GF-D8 (cell line): ENCODE data around the gene BAIAP2L1.

Experiments
- DNase-seq: peaks from one replicate; lab custom pipeline; 2025; lab: John Stamatoyannopoulos, UW

BAIAP2L1 gene

DNA sequence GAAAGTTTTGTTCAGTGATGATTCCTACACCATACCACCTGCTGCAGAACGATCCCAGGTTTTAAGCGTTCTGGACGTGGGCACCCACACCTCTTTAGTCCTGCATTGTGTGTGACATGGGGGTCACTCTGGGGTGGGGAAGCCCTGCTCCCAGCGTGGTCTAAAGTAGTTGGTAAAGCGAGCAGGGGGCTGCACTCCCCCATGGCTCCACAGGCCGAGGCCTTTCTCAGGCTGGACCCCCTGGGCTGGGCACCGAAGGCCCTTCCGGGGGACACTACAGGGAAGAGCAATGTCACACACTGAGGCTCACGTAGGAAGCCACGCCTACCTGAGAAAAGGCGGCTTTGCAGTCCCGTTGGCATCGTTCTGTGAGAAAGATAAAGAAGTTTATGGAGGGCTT lies 107.1 kb downstream of the BAIAP2L1 start:
- no peak for DNase-seq

DNA sequence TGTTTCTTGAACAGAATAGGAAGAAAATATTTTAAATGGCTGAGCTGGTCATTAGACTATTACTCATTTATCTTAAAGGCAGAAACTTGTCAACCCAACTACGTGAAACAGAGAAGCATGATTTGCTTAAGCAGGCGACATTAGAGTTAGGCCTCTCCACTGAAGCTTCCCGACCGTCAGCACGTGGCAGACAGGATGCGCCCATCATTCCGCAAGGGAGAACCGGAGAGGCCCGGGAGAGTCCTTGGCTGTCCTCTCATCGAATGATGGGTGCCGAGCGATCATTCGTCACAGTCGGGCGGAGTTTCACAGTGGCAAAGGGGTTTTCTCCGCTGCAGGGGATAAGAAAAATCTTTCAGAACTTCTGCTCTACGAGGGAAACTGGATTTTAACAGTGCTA lies 107.6 kb downstream of the BAIAP2L1 start:
- DNase-seq = no peak

DNA sequence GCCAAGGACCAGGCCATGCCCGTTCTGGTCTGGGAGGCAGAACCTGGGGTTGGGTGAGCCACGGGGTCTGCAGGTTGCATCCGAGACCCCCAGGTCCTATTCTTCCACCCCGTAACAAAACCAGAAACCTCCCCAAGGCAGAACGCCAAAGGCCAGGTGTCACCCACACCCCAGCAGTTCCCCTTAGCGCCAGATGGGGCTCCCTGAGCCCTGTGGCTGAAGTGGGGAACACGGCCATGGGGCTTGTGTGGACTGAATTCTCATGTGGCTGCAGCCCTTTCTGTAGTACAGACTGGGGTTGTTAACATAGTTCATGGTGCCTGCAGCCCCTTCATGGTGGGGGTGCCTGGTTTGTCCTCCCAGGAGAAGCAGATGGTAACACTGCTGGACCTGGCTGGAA lies 109.2 kb downstream of the BAIAP2L1 start:
- DNase-seq = no peak

DNA sequence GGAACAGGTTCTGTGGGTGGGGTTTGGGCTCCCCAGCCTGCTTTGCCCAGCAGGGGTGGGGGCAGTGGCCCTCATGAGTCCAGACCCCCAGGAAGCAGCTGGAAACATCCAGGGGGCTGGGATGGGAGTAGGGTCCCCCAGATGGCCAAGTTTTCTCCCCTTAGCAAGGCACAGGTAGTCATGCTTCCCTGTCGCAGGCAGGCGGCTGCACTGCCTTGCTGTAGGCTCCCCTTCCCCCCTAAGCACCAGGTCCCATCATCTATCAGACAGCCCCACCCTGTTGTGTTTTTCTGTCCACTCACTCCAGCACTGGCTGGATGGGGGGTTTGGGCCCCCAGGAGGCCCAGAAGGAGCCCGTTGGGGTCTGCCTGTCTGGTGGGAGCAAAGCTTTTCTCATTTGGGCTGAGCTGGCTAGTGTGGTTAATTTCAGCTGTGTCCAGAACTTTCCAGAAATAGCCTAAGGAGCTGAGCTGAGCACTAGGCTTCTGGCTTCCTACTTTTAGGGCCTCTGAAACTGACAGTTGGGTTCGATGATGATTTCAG lies 111.5 kb downstream of the BAIAP2L1 start:
- no peak for DNase-seq

DNA sequence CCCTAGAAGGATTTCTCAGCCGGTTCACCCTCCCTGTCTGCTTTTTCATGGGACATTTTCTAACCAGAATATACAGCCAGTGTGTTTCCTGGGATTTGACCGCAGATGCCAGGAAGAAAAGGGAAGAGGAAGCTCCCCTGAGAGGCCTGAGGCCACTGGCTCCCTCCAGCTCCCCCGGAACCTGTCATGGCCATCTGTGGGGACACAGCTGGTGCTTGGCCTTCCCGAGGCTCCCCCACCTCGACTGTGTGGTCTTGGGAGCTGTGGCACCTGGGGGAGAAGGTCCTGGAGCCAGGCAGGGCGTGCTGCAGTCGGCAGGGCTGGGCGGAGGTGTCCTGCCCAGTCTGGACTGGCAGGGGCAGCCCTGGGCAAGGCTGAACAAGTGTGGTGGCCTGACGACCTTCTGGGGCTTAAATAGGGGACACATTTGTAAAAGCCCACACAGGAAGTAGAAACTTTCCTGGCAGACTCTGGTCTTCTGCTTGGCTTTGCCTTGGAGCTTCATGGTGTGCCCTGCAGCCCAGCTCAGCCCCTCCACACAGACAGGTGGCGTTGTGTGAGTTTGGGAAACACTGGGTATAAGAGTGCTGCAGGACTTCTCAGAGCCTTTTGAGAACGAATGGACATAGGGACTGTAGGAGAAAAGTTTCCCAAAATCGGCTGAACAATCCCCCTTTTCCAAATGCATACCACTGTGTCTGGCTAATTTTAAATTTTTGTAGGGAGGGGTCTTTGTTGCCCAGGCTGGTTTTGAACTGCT lies 112.6 kb downstream of the BAIAP2L1 start:
- no peak for DNase-seq

DNA sequence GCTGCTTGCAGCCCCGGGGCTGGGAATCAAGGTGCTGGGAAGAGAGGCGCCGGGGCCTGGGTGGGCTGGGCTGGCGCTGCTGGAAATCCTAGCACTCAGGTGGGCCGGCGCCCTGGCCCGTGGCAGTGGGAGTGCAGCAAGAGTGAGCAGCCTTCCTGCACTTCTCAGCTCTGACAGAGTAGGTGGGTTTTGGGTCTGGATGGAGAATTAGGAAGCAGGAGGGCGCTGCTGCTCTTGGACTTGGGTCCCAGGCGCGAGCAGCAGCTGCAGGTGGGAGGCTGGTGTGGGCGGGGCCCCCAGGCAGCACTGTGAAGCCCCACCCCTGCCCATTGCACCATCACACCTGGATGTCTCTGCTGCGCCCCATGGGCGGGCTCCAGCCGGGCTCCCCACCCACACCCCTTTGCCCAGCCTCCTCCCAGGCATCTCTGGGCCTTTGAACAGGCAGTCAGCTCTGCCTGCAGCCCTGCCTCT lies 113.4 kb downstream of the BAIAP2L1 start:
- DNase-seq = no peak

DNA sequence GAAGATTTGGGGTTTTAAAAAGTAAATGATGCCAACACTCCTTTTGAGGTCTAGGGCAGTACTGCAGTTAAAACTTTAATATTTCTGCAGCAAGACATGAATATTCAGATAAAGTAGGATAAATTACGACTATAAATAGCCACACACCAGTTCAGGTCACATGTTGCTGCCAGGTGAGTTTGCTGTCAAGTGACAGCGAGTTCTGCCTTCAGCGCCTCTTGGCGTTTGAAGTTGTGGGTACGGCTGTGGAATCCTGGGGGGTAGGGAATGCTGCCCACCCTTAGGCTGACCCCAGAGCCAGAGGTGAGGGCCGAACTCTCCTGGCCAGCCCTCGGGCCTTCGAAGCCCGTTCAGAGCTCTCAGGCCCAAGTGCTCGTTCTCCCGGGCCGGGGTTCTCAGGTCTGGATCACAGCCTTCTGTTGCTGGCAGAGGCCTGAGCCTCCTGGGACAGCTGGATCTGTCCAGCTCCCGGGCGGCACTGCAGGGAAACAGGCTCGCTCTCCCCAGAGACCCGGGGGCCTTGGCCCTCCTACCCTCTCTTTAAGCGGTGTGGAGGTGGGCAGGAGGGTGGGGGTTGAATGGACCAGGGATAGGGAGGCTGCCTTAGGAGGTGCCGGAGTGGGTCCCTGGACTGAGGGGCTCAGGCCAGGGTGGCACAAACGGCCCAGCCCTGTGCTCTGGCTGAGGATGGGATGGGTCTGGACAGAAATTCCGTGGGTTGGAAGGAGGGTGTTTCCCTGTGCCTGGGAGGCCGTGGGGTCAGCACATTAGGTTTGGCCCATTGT lies 114.0 kb downstream of the BAIAP2L1 start:
- DNase-seq = no peak

DNA sequence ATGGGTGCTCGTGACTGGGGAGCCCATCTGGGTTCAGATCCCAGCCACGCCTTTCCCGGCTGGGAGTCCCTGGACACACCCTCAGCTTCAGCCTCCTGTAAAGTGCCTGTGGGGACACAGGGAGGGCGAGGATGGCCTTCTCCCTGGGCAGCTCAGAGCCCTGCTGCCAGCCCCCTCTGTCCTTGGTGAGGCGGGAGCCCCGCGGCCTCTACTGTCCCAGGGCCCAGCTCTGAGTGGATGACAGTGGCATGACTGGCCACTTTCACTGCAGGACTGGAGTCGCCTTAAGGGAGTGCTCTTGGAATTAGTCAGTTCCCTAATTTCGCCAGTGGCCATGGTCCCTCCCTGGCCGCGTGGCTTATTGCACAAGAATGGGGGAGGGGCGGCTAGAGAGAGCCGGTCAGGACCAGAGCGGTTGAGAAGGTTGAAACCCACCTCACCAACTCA lies 114.8 kb downstream of the BAIAP2L1 start:
- DNase-seq = no peak

DNA sequence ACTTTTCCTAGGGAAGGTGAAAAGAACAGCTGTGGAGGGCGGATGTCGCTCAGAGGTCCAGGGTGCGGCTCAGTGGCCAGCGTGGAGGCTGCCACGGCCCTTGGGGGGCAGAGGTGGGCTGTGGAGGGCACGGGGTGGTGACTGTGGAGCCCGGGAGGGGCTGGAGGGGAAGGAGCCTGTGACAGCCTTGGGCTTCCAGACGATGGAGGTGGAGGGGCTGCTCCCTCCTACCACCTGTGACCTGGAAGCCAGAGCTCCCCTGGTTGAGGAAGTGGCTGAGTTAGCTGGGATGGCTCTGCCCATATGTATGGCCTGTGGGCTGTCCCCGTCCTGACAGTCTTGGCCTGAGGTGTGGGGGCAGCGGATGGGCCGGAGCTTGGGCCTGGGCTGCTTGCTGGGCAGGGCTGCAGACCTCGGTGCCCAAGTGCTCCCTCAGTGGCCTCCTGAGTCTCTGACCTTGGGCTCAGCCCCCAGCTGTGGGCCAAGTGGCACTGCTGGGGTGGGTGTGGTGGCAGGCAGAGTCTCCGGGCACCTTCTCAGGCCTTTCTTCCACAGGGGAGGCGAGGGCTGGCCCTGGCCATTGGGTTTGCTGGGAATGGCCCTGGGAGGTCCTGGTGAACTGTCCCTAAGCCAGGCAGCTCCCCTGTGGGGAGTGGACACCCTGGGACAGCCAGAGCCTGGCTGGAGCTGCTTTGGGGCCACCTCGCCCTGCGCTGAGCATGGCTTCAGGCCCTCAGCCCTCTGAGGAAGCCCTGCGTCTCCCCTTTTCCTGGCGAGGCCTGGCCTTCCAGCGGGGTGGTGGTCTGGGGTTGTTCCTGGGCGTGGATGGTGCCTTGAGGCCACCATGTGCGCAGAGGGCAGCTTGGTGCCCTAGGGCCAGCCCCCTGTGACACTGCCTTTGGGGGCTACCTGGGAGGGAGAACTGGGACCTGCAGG lies 115.5 kb downstream of the BAIAP2L1 start:
- no peak for DNase-seq

DNA sequence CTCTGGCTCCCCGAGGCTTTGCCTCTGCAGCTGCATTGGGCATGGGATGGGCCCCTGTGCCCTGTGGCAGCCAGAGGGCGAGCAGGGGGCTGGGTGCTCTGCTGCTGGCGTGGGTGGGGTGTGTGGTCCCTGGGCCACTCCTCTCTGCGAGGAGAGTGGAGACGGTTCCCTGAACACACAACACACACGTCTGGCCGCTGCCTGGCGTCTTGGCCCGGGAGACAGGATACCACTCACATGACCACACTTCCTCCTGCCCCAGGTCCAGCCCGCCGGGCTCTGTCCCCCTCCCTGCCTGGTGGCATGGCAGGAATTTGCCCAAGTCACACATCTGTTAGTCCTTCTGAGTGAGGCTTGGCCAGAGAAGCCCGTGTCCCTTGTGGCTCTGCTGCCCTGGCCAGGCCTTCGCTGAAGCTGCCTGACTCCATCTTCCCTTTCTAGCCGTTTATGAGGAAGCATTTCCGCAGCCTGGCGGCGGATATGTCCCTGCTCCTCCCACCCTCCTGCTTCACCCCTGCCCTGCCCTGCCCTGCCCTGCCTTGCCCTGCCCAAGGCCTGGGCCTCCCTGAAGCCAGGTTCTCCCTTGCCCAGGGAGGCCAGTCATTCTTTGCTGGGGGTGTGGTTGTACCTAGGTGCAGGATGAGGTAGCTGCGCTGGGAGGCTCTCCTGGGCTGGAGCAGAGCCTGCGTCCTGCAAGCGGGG lies 116.4 kb downstream of the BAIAP2L1 start:
- peak; percentile 83 for DNase-seq

DNA sequence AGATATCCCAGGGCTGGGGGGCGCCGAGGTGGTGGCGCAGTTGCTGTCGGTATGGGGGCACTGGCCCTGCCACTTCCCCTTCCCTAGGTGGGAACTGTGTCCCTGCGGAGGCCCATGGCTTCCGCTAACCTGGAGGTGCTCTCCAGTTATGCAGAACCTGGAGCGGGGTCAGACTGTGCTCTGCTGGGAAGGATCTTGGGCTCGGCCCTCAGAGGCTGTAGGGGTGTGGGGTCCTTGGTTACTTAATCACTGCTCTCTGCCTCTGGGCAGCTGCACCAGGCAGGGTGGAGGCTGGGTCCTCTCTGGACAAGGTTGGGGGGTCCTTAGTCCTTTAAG lies 117.0 kb downstream of the BAIAP2L1 start:
- no peak for DNase-seq

DNA sequence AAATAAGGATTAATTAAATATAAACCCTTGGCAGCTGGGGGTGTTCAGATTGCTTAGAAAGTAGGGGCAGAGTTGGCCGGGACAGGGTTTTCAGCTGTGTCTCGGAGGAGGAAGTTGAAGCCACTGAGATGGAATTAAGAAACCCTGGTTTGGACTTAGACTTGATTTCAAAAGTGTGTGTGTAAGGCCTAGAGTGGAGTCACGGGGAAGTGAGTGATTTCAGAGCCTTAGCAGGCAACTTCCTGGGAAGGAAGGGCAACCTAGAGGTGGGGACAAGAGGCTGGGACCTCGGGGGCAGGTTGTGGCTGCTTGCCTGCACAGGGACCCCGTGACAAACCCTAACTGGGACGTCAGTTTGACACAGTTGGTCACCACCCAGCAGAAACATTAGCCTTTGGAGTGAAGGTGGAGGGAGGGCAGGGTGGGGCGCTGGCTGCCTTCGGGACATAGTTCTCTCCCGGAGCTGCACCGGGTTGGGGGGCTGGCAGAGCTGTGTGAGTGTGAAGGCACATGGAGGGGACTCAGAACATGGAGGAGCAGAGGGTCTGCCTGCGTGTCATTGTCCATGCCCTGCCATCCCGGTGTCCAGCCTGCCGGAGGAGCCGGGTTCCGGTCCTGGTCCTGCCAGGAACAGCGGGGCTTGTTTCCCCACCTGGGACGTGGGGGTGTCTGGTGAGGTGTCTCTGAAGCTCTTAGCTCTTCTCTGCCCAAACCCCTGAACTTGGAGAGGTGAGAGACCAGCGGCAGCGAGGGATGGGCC lies 117.6 kb downstream of the BAIAP2L1 start:
- peak; percentile 96 for DNase-seq

DNA sequence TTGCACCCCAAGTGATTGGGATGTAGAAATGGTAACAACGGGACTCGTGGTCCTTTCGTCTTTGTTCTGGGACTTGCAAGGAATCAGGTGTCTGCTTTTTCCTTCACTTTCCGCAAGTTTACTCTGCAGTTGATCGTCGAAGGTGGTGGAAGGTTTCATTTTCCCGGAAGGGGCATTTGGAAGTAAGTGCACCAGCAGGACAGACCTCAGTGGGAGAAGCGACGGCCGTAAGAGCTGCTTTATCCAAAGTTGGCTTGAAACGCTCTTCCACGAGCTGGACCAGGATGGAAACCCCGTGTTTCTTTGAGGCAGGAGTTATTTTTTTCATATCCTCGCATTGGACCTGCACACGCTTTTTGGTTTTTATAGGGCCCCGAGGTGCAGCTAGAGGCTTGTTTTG lies 118.2 kb downstream of the BAIAP2L1 start:
- DNase-seq = no peak

DNA sequence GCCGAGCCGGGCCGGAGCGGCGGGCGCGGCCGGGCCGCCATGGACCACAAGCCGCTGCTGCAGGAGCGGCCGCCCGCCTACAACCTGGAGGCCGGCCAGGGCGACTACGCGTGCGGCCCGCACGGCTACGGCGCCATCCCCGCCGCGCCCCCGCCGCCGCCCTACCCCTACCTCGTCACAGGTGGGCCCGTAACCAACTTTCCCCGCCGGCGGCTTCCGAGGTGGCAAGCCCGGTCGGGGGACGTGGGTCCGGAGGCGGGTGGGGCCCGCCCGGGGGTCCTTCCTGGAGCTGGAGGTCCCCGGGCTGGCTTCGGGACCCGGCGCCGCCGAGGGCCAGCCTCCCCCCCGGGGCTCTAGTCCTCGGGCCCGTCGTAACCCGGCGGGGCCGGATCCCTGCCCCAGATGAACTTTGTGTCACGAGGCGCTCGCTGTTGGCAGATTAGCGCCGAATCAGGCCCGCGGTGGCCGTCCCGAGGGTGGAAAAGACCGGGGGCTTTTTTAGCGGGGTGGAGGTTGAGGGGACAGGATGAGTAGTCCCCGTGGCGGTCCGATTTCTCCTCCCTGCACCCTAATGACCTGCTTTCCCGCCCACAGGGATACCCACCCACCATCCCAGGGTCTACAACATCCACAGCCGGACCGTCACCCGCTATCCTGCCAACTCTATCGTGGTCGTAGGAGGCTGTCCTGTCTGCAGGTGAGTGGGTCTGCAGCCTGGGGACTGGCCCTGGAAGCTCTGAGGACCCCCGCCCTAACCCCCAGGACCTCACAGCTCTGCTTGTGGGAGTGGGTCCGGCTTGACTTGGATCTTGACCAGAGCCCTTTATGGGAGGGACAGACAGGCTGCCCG lies 118.9 kb downstream of the BAIAP2L1 start:
- DNase-seq = no peak

DNA sequence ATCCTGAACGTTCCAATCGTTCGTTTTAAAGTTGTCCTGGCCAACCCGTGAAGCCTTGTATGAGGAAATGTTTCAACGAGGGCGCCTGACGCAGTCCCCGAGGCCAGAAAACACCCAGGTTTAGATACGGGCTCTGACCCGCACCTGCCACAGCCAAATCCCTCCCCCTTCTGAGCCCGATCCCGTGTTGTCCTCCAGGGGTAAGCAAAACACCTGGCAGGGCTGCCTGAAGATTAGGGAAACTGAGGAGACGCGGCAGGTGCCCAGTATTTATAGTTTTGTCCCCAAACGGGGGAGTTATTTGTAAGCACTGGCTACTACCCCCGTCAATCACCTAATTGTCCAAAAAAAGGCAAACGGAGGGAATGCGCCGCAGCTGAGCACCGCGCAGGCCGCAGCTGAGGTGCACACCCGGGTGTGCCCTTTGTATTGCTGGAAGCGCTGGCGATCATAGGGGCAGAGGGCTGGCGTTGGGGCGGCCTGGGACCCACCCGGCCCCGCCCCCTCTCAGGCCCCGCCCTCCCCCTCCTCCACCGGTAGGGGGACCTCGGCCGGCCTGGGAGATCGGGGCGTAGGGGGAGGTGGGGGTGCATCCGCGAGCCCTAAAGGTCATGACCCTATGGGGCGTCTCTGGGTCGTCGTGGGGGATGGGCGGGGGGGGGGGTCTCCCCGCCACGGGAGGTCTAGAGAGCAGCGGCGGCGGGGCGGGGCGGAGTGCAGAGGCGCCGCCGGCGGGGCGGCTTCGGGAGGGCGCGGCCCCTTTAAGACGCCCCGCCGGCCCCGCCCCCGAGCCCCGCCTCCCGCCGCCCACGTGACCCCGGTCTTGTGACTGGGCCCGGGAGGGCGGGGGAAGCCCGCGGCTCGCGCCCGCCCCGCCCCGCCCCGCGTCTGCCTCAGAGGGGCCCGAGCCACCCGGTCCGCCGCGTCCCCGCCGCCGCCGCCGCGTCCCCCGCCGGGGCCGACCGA lies 119.8 kb downstream of the BAIAP2L1 start, which contains the start of gene BRI3:
BRI3 (plus strand) TSS at position 896 of the 966 bp plus-strand sequence. CDS start 110 bp downstream, outside the sequence.
- peak; percentile 85 for DNase-seq

DNA sequence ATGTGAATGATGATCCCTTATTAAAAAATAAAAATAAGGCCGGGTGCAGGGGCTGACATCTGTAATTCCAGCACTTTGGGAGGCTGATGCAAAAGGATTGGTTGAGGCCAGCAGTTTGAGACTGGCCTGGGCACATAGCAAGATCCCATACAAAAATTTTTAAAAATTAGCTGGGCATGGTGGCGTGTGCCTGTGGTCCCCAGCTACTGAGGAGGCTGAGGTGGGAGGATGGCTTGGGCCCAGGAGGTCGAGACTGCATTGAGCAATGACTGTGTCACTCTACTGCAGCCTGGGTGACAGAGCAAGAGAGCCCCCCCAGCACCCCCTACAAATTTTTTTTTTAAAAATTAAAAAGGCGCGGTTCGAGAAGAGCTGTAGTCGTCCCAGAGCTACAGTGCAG lies 120.6 kb downstream of the BAIAP2L1 start:
- no peak for DNase-seq

DNA sequence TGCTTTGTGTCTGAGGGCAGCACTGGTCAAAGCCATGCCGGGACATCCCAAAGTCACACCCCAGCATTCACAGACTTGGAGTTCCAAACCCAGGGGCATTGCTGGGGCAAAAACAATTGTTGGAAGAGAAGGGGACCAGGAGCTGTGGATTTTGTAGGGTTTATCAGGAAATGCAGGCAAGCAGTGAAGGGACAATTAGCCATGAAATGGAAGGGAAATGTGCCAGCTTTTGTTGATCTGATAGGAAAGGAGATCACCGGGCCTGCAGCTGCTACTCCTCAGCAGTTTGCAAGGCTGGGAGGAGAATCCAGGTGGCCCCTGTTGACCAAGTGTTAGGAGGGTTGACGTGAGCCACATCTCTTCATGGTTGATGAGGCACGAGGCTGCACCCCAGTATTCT lies 122.0 kb downstream of the BAIAP2L1 start:
- DNase-seq = no peak

DNA sequence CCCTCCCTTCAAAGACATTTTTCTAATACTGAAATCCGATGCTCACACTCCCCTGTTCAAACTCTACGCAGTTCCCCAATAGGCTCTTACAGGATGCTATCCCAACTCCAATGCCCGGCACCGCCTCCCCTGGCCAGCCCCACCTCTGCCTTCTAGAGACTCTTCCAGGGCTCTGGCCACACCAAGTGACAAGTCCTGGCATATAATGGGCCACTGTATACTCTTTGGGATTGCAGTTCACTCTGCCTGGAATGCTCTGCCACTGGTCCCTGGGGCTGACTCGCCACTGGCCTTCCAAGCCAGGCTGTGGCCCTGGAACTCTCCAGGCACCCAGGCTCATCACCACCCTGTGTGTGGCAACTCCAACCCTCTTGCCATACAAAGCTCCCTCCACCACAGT lies 122.5 kb downstream of the BAIAP2L1 start:
- DNase-seq = no peak
